Measurements from ENCODE around the gene TNIK.
A peak's percentile ranks its signal among the peaks of the same experiment; 100 is the strongest.
"Not testable (repeated sequence)": the region's sequence is repeated elsewhere in the genome, so short reads cannot be mapped to it uniquely, and the experiment has no call there.

The TNIK gene

DNA sequence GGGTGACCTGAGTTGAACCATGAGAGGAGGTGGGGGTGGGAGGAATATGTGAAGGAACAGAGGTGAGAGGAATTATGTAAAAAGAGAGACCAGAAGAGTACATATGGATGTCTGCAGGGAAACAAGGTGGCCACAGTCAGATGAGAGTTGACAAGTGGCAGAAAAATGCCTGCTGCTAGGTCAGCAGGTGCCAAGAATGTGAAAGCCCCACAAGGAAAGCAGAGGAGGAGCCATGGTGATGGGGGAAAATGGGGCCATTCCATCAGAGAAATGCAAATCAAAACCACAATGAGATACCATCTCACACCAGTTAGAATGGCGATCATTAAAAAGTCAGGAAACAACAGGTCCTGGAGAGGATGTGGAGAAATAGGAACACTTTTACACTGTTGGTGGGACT is 156.2 kb downstream of the TNIK start:
- H3K9me3 ChIP-seq (ENCODE audit: control insufficient read depth, low read length); H3K4me3 ChIP-seq (ENCODE audit: low read length); H3K36me3 ChIP-seq (ENCODE audit: control insufficient read depth, insufficient read depth, low read length, severe bottlenecking); H3K9ac ChIP-seq (ENCODE audit: low read length); H3K27me3 ChIP-seq (replicated peaks; ENCODE audit: control insufficient read depth, insufficient read depth, low read length); DNase-seq (ENCODE audit: low read depth): not testable (repeated sequence)
- H3K4me1 ChIP-seq (ENCODE audit: control insufficient read depth, insufficient read depth, low read length), result peaks cover 11% of the 10 kb centered on the region

GRCh38 chr3:171301998-171302397 is 158.2 kb downstream of the TNIK start:
- Histone ChIP-seq H3K36me3 (ENCODE audit: control insufficient read depth, insufficient read depth, low read length, severe bottlenecking) (no peaks in the 10 kb centered on the region), H3K4me1 (ENCODE audit: control insufficient read depth, insufficient read depth, low read length) (peaks cover 8% of the 10 kb centered on the region), H3K4me3 (ENCODE audit: low read length) (no peak overlapping the region), H3K27me3 (replicated peaks; ENCODE audit: control insufficient read depth, insufficient read depth, low read length) (no peaks in the 10 kb centered on the region), H3K9ac (ENCODE audit: low read length) (no peak overlapping the region), H3K9me3 (ENCODE audit: control insufficient read depth, low read length) (no peaks in the 10 kb centered on the region)
- no peak for DNase-seq (ENCODE audit: low read depth)

DNA sequence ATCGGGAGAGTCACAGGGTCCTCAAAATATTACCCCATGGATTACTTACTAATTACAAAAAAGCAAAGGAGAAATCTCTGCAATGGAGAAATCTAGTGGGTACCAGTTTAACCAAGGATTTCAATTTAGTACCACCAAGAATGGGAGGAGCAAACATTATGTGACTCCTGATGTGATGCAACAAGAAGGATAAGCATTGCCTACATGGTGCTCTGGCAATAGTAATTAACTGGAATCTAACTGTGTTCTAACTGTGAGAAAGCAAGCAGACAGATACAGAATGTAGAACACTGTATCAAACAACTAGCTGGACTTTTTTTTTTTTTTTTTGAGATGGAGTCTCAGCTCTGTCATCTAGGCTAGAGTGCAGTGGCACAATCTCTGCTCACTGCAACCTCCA is 159.2 kb downstream of the TNIK start:
- Histone ChIP-seq H3K4me1 (ENCODE audit: control insufficient read depth, insufficient read depth, low read length) (peaks cover 5% of the 10 kb centered on the region), H3K9me3 (ENCODE audit: control insufficient read depth, low read length) (no peaks in the 10 kb centered on the region), H3K36me3 (ENCODE audit: control insufficient read depth, insufficient read depth, low read length, severe bottlenecking) (no peaks in the 10 kb centered on the region), H3K4me3 (ENCODE audit: low read length) (no peak overlapping the region), H3K9ac (ENCODE audit: low read length) (no peak overlapping the region), H3K27me3 (replicated peaks; ENCODE audit: control insufficient read depth, insufficient read depth, low read length) (no peaks in the 10 kb centered on the region)
- DNase-seq (ENCODE audit: low read depth), result no peak

- Histone ChIP-seq H3K4me3 (ENCODE audit: low read length) (no peak overlapping the region), H3K27me3 (replicated peaks; ENCODE audit: control insufficient read depth, insufficient read depth, low read length) (no peaks in the 10 kb centered on the region), H3K36me3 (ENCODE audit: control insufficient read depth, insufficient read depth, low read length, severe bottlenecking) (no peaks in the 10 kb centered on the region), H3K9ac (ENCODE audit: low read length) (no peak overlapping the region), H3K4me1 (ENCODE audit: control insufficient read depth, insufficient read depth, low read length) (peaks cover 11% of the 10 kb centered on the region), H3K9me3 (ENCODE audit: control insufficient read depth, low read length) (no peaks in the 10 kb centered on the region)
- no peak for DNase-seq (ENCODE audit: low read depth)
Observed at GRCh38 chr3:171297951-171298350, 162.3 kb downstream of the TNIK start.

DNA sequence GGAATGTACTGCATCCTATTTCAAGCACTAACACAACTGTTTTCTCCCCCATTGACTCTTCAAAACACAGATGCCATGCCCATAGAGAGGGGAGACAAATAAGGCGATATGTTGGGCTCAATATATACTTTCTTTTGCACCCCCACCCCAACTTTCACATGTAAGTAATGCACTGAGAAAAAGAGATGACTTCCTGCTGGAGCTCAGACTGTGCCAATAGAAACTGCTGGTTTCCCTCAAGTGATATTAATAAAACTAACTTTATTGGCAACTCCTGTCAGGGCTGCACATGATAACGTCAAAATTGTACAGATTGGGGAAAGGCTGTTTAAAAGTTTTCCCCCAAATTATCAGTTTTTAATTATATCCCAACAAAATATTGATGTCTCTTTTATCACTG is 163.0 kb downstream of the TNIK start:
- Histone ChIP-seq H3K9me3 (ENCODE audit: control insufficient read depth, low read length) (no peaks in the 10 kb centered on the region), H3K4me3 (ENCODE audit: low read length) (no peak overlapping the region), H3K9ac (ENCODE audit: low read length) (no peak overlapping the region), H3K36me3 (ENCODE audit: control insufficient read depth, insufficient read depth, low read length, severe bottlenecking) (no peaks in the 10 kb centered on the region), H3K4me1 (ENCODE audit: control insufficient read depth, insufficient read depth, low read length) (peaks cover 11% of the 10 kb centered on the region), H3K27me3 (replicated peaks; ENCODE audit: control insufficient read depth, insufficient read depth, low read length) (no peaks in the 10 kb centered on the region)
- DNase-seq (ENCODE audit: low read depth), result no peak

GRCh38 chr3:171295484-171296373 is 164.5 kb downstream of the TNIK start:
- peak; percentile 22 for DNase-seq (ENCODE audit: low read depth)

GRCh38 chr3:171293142-171293782 is 166.9 kb downstream of the TNIK start:
- Histone ChIP-seq H3K9ac (ENCODE audit: low read length) (no peak overlapping the region), H3K9me3 (ENCODE audit: control insufficient read depth, low read length) (no peaks in the 10 kb centered on the region)
- DNase-seq (ENCODE audit: low read depth), result no peak

More at GRCh38 chr3:171295484-171296373, 164.5 kb downstream of the TNIK start:
- H3K9me3 ChIP-seq (ENCODE audit: control insufficient read depth, low read length), result no peaks in the 10 kb centered on the region
- H3K4me1 ChIP-seq (ENCODE audit: control insufficient read depth, insufficient read depth, low read length), result peaks cover 11% of the 10 kb centered on the region
- H3K36me3 ChIP-seq (ENCODE audit: control insufficient read depth, insufficient read depth, low read length, severe bottlenecking), result no peaks in the 10 kb centered on the region
- H3K9ac ChIP-seq (ENCODE audit: low read length), result no peak overlapping the region
- H3K4me3 ChIP-seq (ENCODE audit: low read length), result no peak overlapping the region
- H3K27me3 ChIP-seq (replicated peaks; ENCODE audit: control insufficient read depth, insufficient read depth, low read length), result no peaks in the 10 kb centered on the region

DNA sequence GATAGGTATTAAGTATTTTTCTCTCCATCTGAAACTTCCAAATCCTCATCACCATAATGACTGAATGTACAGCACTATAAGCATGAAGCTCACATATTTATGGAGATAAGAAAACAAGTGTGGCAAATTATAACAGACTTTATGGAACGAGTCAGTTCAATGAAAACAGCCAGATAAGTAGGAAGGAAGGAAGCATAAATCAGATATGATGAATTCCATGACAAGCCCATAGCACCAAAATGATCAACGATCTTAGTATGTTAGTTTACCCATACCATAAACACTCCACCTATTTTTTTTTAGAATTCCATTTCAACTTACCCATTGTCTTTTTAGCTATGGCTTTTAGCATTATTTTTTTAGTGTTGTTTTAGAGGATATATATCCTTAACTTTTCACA is 169.5 kb downstream of the TNIK start:
- Histone ChIP-seq H3K27me3 (replicated peaks; ENCODE audit: control insufficient read depth, insufficient read depth, low read length) (no peaks in the 10 kb centered on the region), H3K4me1 (ENCODE audit: control insufficient read depth, insufficient read depth, low read length) (peaks cover 17% of the 10 kb centered on the region), H3K4me3 (ENCODE audit: low read length) (no peak overlapping the region), H3K36me3 (ENCODE audit: control insufficient read depth, insufficient read depth, low read length, severe bottlenecking) (no peaks in the 10 kb centered on the region), H3K9ac (ENCODE audit: low read length) (no peak overlapping the region), H3K9me3 (ENCODE audit: control insufficient read depth, low read length) (no peaks in the 10 kb centered on the region)
- no peak for DNase-seq (ENCODE audit: low read depth)

More at GRCh38 chr3:171293142-171293782, 166.9 kb downstream of the TNIK start:
- Histone ChIP-seq H3K27me3 (replicated peaks; ENCODE audit: control insufficient read depth, insufficient read depth, low read length) (no peaks in the 10 kb centered on the region), H3K4me3 (ENCODE audit: low read length) (no peak overlapping the region), H3K36me3 (ENCODE audit: control insufficient read depth, insufficient read depth, low read length, severe bottlenecking) (no peaks in the 10 kb centered on the region), H3K4me1 (ENCODE audit: control insufficient read depth, insufficient read depth, low read length) (peaks cover 11% of the 10 kb centered on the region)

DNA sequence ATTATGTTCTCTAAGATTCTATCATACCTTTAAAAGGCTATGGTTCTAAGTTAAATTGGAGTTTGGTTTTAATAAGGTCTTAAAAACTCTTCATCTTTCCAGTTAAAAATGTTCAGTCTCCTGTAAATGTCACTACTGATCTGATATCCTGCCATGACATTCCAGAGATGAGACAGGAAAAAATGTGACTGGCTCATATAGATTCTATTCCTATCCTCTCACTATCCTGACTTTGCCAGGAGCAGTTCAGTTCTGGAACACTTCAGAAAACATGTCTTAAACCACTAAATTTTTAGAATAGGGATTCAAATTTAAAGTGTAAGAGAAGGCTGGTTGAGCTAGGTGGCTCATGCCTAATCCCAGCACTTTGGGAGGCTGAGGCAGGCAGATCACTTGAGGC is 170.9 kb downstream of the TNIK start:
- Histone ChIP-seq H3K9ac (ENCODE audit: low read length) (no peak overlapping the region), H3K9me3 (ENCODE audit: control insufficient read depth, low read length) (no peaks in the 10 kb centered on the region), H3K27me3 (replicated peaks; ENCODE audit: control insufficient read depth, insufficient read depth, low read length) (no peaks in the 10 kb centered on the region), H3K4me1 (ENCODE audit: control insufficient read depth, insufficient read depth, low read length) (peaks cover 29% of the 10 kb centered on the region), H3K4me3 (ENCODE audit: low read length) (no peak overlapping the region), H3K36me3 (ENCODE audit: control insufficient read depth, insufficient read depth, low read length, severe bottlenecking) (no peaks in the 10 kb centered on the region)
- DNase-seq (ENCODE audit: low read depth), result no peak

GRCh38 chr3:171287761-171288160 is 172.4 kb downstream of the TNIK start:
- H3K4me1 ChIP-seq (ENCODE audit: control insufficient read depth, insufficient read depth, low read length), result peaks cover 44% of the 10 kb centered on the region
- not testable (repeated sequence) for H3K9ac ChIP-seq (ENCODE audit: low read length); H3K9me3 ChIP-seq (ENCODE audit: control insufficient read depth, low read length); H3K27me3 ChIP-seq (replicated peaks; ENCODE audit: control insufficient read depth, insufficient read depth, low read length); DNase-seq (ENCODE audit: low read depth); H3K36me3 ChIP-seq (ENCODE audit: control insufficient read depth, insufficient read depth, low read length, severe bottlenecking); H3K4me3 ChIP-seq (ENCODE audit: low read length)

GRCh38 chr3:171286580-171287249 is 173.5 kb downstream of the TNIK start:
- peak; percentile 50 for DNase-seq (ENCODE audit: low read depth)
- H3K27me3 ChIP-seq (replicated peaks; ENCODE audit: control insufficient read depth, insufficient read depth, low read length), result no peaks in the 10 kb centered on the region
- H3K4me3 ChIP-seq (ENCODE audit: low read length), result no peak overlapping the region
- no peak overlapping the region for H3K9ac ChIP-seq (ENCODE audit: low read length)
- H3K4me1 ChIP-seq (ENCODE audit: control insufficient read depth, insufficient read depth, low read length), result peaks cover 53% of the 10 kb centered on the region
- no peaks in the 10 kb centered on the region for H3K9me3 ChIP-seq (ENCODE audit: control insufficient read depth, low read length)
- H3K36me3 ChIP-seq (ENCODE audit: control insufficient read depth, insufficient read depth, low read length, severe bottlenecking), result no peaks in the 10 kb centered on the region

All from adipocyte (in vitro differentiated cells).